Neuronal stem cell (in vitro differentiated cells): ENCODE data around the gene APP.

Experiments used
- DNase-seq: peaks from one replicate; pipeline ENCODE4 v3.0.0-alpha.2; 2013; ENCODE audit warnings: low spot score
- H2AFZ ChIP-seq: one replicate; pipeline ENCODE4 v1.6.1; 2013; ENCODE audit warnings: mild to moderate bottlenecking, low read length, inconsistent platforms
- H2AK5ac ChIP-seq: 2 replicates; pipeline ENCODE4 v1.6.1; 2013; ENCODE audit warnings: low read depth, mild to moderate bottlenecking, inconsistent platforms, low read length, moderate library complexity, mixed read lengths
- H2BK120ac ChIP-seq: 2 replicates; pipeline ENCODE4 v1.6.1; 2013; ENCODE audit warnings: low read depth, mild to moderate bottlenecking, inconsistent platforms, low read length, moderate library complexity, mixed read lengths
- H2BK12ac ChIP-seq: one replicate; pipeline ENCODE4 v1.6.1; 2013; ENCODE audit warnings: low read length, inconsistent platforms
- H2BK15ac ChIP-seq: 2 replicates; pipeline ENCODE4 v1.6.1; 2013; ENCODE audit warnings: mild to moderate bottlenecking, low read length, inconsistent platforms, mixed read lengths
- H2BK5ac ChIP-seq: one replicate; pipeline ENCODE4 v1.6.1; 2013; ENCODE audit warnings: inconsistent platforms, mild to moderate bottlenecking, low read length, moderate library complexity
- H3K14ac ChIP-seq: one replicate; pipeline ENCODE4 v1.6.1; 2013; ENCODE audit warnings: low read length, inconsistent platforms
- H3K18ac ChIP-seq: 2 replicates; pipeline ENCODE4 v1.6.1; 2013; ENCODE audit warnings: low read length, inconsistent platforms
- H3K23ac ChIP-seq: 2 replicates; pipeline ENCODE4 v1.6.1; 2013; ENCODE audit warnings: low read depth, mild to moderate bottlenecking, mixed read lengths, low read length, inconsistent platforms; ENCODE audit not compliant: poor library complexity
- H3K27ac ChIP-seq: replicated peaks from 3 replicates; pipeline ENCODE4 v1.5.1; 2013; ENCODE audit warnings: low read length, inconsistent platforms
- H3K27me3 ChIP-seq, 3 experiments: 2 replicates each; pipeline ENCODE4 v1.6.1; 2013; ENCODE audit warnings: low read length in 3 of 3, mild to moderate bottlenecking in 2 of 3, inconsistent platforms in 1 of 3, low read depth in 1 of 3, mixed read lengths in 1 of 3, moderate library complexity in 1 of 3; ENCODE audit not compliant: control insufficient read depth in 3 of 3, insufficient read depth in 3 of 3
- H3K36me3 ChIP-seq, 2 donors: replicated peaks in 1 of 2; 2 replicates each; pipeline ENCODE4 v1.6.1; 2013; ENCODE audit warnings: low read length in 2 of 2; ENCODE audit not compliant: control insufficient read depth in 2 of 2, insufficient read depth in 2 of 2
- H3K4ac ChIP-seq: 2 replicates; pipeline ENCODE4 v1.6.1; 2013; ENCODE audit warnings: inconsistent platforms, mild to moderate bottlenecking, low read length, moderate library complexity
- H3K4me1 ChIP-seq, 2 donors: 1 replicate in 1 of 2; 2 replicates in 1 of 2; pipeline ENCODE4 v1.6.1; 2013; ENCODE audit warnings: low read length in 2 of 2, low read depth in 1 of 2; ENCODE audit not compliant: control insufficient read depth in 2 of 2, insufficient read depth in 1 of 2
- H3K4me2 ChIP-seq: one replicate; pipeline ENCODE4 v1.6.1; 2013; ENCODE audit warnings: mild to moderate bottlenecking, low read length, inconsistent platforms; ENCODE audit not compliant: insufficient read depth, poor library complexity, severe bottlenecking
- H3K4me3 ChIP-seq, 2 donors: 2 replicates each; pipeline ENCODE4 v1.5.1; 2013; ENCODE audit warnings: low read length in 2 of 2, mild to moderate bottlenecking in 2 of 2, inconsistent platforms in 1 of 2, moderate library complexity in 1 of 2
- H3K79me1 ChIP-seq: one replicate; pipeline ENCODE4 v1.6.1; 2013; ENCODE audit warnings: low read depth, mild to moderate bottlenecking, inconsistent platforms, low read length, moderate library complexity
- H3K9ac ChIP-seq: one replicate; pipeline ENCODE4 v1.6.1; 2013; ENCODE audit warnings: mild to moderate bottlenecking, low read depth, low read length, inconsistent platforms; ENCODE audit not compliant: poor library complexity
- H3K9me3 ChIP-seq, 2 donors: replicated peaks in 1 of 2; 2 replicates each; pipeline versions ENCODE3 to v1.6.1; 2013; ENCODE audit warnings: low read length in 2 of 2, mild to moderate bottlenecking in 2 of 2, inconsistent platforms in 1 of 2, low read depth in 1 of 2, mixed read lengths in 1 of 2, moderate library complexity in 1 of 2; ENCODE audit not compliant: control insufficient read depth in 2 of 2, insufficient read depth in 1 of 2
- H4K8ac ChIP-seq: one replicate; pipeline ENCODE4 v1.6.1; 2013; ENCODE audit warnings: low read depth, mild to moderate bottlenecking, inconsistent platforms, low read length, moderate library complexity
- H4K91ac ChIP-seq: one replicate; pipeline ENCODE4 v1.6.1; 2013; ENCODE audit warnings: low read length, low read depth, mild to moderate bottlenecking, inconsistent platforms; ENCODE audit not compliant: poor library complexity
- WGBS, 2 donors: extraction: QIAGEN DNeasy Blood & Tissue Kit; methylation state at CpG; one replicate each; pipeline ENCODE4 v1.1.7; 2013; ENCODE audit warnings: missing lambda C conversion rate in 2 of 2, mixed read lengths in 1 of 2; ENCODE audit not compliant: insufficient read length in 2 of 2, insufficient replicate concordance in 1 of 2; ENCODE audit errors: extremely low coverage in 2 of 2; 5-methylcytosine and 5-hydroxymethylcytosine counted together

Gene APP

DNA sequence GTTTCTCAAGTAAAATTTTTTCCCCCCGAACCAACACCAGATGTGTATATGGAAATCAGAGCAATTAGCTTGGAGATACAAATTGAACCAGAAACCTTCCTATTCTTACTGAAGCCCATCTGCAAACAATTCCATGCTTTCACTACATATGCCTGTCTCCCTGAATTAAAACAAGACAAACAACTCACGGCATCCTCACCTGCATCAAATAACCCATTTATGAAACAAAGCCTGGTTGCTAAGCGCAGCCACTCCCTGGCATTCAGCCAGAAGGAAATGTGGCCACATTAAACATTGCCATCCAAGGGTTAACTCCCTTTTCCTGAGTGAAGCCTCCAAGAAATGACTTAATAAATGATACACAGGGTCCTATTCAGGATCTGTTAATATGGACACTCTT is 55.3 kb downstream of the APP start:
- H4K91ac ChIP-seq, result no peak overlapping the region
- no peak overlapping the region for H3K4me3 ChIP-seq
- DNase-seq, result no peak
- H2BK15ac ChIP-seq, result no peak overlapping the region
- H3K4me2 ChIP-seq, result no peak overlapping the region
- H3K9me3 ChIP-seq, result no peaks in the 10 kb centered on the region
- no peaks in the 10 kb centered on the region for H3K79me1 ChIP-seq
- H3K36me3 ChIP-seq, result peaks cover 0 to 25% of the 10 kb centered on the region in 2 donors
- no peak overlapping the region for H2AK5ac ChIP-seq
- peaks cover 8 to 11% of the 10 kb centered on the region in 2 donors for H3K4me1 ChIP-seq
- H4K8ac ChIP-seq, result no peak overlapping the region
- no peak overlapping the region for H2BK12ac ChIP-seq
- H3K23ac ChIP-seq, result no peak overlapping the region
- H3K27ac ChIP-seq, result no peak overlapping the region
- no peak overlapping the region for H3K14ac ChIP-seq
- WGBS, 2 donors, result no CpG with 5 or more reads among the region's 3 CpGs
- H3K9ac ChIP-seq, result no peak overlapping the region
- no peak overlapping the region for H2AFZ ChIP-seq
- no peak overlapping the region for H3K18ac ChIP-seq
- no peak overlapping the region for H2BK5ac ChIP-seq
- H2BK120ac ChIP-seq, result no peak overlapping the region
- no peak overlapping the region for H3K4ac ChIP-seq
- H3K27me3 ChIP-seq, result no peaks in the 10 kb centered on the region

DNA sequence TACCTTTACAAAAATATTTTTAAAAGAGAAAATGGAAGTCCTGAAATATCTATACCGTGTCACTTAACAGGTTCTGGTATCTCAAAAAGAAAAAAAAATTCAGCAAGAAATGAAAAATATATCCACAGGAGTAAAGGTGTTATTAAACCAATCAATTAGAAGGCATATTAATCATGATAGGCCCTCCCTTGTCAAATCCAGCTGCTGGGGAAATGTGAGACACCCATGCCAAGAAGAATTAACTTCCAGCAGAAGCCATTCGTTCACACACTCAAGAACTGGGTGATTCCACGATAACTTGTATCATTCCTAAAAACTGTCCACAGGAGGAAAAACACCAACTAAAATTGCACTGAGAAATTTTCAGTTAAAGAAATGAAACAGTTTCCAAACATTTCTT is 57.6 kb downstream of the APP start:
- no peak overlapping the region for H3K23ac ChIP-seq
- H2BK120ac ChIP-seq, result no peak overlapping the region
- no peak overlapping the region for H3K27ac ChIP-seq
- H3K14ac ChIP-seq, result no peak overlapping the region
- H4K91ac ChIP-seq, result no peak overlapping the region
- no peak overlapping the region for H2BK12ac ChIP-seq
- H3K4me2 ChIP-seq, result no peak overlapping the region
- peaks cover 8 to 11% of the 10 kb centered on the region in 2 donors for H3K4me1 ChIP-seq
- no peak overlapping the region for H2BK15ac ChIP-seq
- no peak overlapping the region for H3K18ac ChIP-seq
- no peak overlapping the region for H3K4me3 ChIP-seq
- no peak overlapping the region for H2AK5ac ChIP-seq
- DNase-seq, result no peak
- no peaks in the 10 kb centered on the region for H3K27me3 ChIP-seq
- H3K4ac ChIP-seq, result no peak overlapping the region
- peaks cover 3 to 7% of the 10 kb centered on the region in 2 donors for H3K9me3 ChIP-seq
- no peak overlapping the region for H2AFZ ChIP-seq
- no peak overlapping the region for H3K9ac ChIP-seq
- H3K79me1 ChIP-seq, result no peaks in the 10 kb centered on the region
- H4K8ac ChIP-seq, result no peak overlapping the region
- no peak overlapping the region for H2BK5ac ChIP-seq
- no CpG with 5 or more reads among the region's 3 CpGs for WGBS, 2 donors
- H3K36me3 ChIP-seq, result peaks cover 4 to 47% of the 10 kb centered on the region in 2 donors

DNA sequence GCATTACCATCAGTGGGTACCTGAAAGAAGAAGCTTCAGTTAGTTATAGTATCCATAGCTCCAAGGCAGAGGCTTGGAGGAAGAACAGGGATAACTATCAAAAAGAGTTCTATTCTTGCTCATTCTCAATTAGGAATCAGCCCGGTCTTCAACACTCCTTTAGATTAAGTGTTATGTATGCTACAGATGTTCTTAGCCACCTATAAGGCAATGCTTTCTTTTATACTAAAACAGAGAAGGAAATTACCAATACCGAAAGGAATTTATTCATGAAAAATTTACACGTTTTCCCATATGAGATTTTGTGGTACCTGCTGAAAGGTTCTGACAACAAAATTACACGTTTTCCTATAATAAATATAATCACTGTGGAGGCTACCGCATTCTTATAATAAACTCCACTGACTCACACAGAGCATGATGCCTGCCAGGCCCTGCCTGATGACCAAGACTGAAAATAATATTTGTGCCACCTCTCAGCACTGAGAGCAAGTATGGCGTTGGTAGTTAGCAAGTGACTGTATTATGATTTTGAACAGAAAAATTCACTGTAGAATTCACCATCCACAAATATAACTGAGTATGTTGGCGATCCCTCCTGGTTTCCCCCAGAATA is 58.3 kb downstream of the APP start:
- Histone ChIP-seq H3K4me1 (peaks cover 11% of the 10 kb centered on the region in 2 donors), H3K18ac (no peak overlapping the region), H2AK5ac (no peak overlapping the region), H2BK120ac (no peak overlapping the region), H3K4me3 (no peak overlapping the region), H2AFZ (no peak overlapping the region), H3K23ac (no peak overlapping the region), H3K27ac (no peak overlapping the region), H2BK5ac (no peak overlapping the region), H4K8ac (no peak overlapping the region), H3K4me2 (no peak overlapping the region), H4K91ac (no peak overlapping the region), H3K9ac (no peak overlapping the region), H3K27me3 (no peaks in the 10 kb centered on the region), H3K36me3 (peaks cover 4 to 53% of the 10 kb centered on the region in 2 donors), H3K14ac (no peak overlapping the region), H2BK12ac (no peak overlapping the region), H3K4ac (no peak overlapping the region), H2BK15ac (no peak overlapping the region), H3K9me3 (peaks cover 3 to 7% of the 10 kb centered on the region in 2 donors), H3K79me1 (no peaks in the 10 kb centered on the region)
- no peak for DNase-seq
- WGBS, 2 donors, result no CpG with 5 or more reads among the region's 7 CpGs

DNA sequence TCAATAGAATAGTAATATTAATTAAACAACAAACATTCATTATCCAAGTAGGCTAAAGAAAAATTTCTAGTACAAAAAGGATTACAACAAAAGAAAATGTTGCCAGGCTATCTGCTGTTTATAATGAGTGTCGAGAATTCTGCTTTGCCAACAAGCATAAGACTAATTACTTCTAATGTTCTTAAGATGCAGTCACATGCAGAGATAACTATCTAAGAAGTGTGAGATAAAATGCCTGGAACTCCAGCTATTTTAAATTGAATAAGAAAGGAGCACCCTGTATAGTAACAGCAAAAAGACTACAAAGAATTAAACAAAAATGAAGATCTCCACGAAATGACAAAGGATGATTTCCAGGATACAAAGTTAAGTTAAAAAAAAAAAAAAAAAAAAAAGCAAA is 59.9 kb downstream of the APP start:
- no peak overlapping the region for H3K4me3 ChIP-seq
- no peak overlapping the region for H4K8ac ChIP-seq
- no peak overlapping the region for H3K23ac ChIP-seq
- no peak overlapping the region for H3K27ac ChIP-seq
- DNase-seq, result no peak
- no peak overlapping the region for H3K18ac ChIP-seq
- peaks cover 4 to 7% of the 10 kb centered on the region in 2 donors for H3K9me3 ChIP-seq
- no peaks in the 10 kb centered on the region for H3K27me3 ChIP-seq
- H3K36me3 ChIP-seq, result peaks cover 5 to 59% of the 10 kb centered on the region in 2 donors
- H2AK5ac ChIP-seq, result no peak overlapping the region
- no peak overlapping the region for H2BK12ac ChIP-seq
- no peak overlapping the region for H3K4ac ChIP-seq
- no peak overlapping the region for H2BK120ac ChIP-seq
- H3K4me1 ChIP-seq, result peaks cover 5 to 8% of the 10 kb centered on the region in 2 donors
- no peak overlapping the region for H3K9ac ChIP-seq
- no peaks in the 10 kb centered on the region for H3K79me1 ChIP-seq
- WGBS, 2 donors, result no CpG with 5 or more reads among the region's 2 CpGs
- H2BK5ac ChIP-seq, result no peak overlapping the region
- no peak overlapping the region for H2BK15ac ChIP-seq
- H4K91ac ChIP-seq, result no peak overlapping the region
- no peak overlapping the region for H2AFZ ChIP-seq
- no peak overlapping the region for H3K14ac ChIP-seq
- H3K4me2 ChIP-seq, result no peak overlapping the region
